Dendritic cell treated with granulocyte-macrophage colony-stimulating factor and Interleukin-4, amounts not matched to agents 40 ng/mL and 50 ng/mL, for 4 days (primary cell): ENCODE results near the gene ZSCAN22.

Experiments used
- H3K27ac Mint-ChIP-seq: one replicate; pipeline ENCODE4 v1.8.0; 2022; ENCODE audit warnings: mild to moderate bottlenecking, mixed read lengths
- H3K27me3 Mint-ChIP-seq: one replicate; pipeline ENCODE4 v1.8.0; 2022; ENCODE audit warnings: mild to moderate bottlenecking, mixed read lengths
- H3K36me3 Mint-ChIP-seq: one replicate; pipeline ENCODE4 v1.8.0; 2022; ENCODE audit warnings: low read depth, mixed read lengths
- H3K4me1 Mint-ChIP-seq: one replicate; pipeline ENCODE4 v1.8.0; 2022; ENCODE audit warnings: low read depth, mixed read lengths
- H3K4me3 Mint-ChIP-seq: one replicate; pipeline ENCODE4 v1.8.0; 2022; ENCODE audit warnings: mild to moderate bottlenecking, moderate library complexity, mixed read lengths
- H3K9me3 Mint-ChIP-seq: one replicate; pipeline ENCODE4 v1.8.0; 2022; ENCODE audit warnings: mixed read lengths
- intact Hi-C: fragments of 100-400 bp; cut with micrococcal nuclease; formaldehyde crosslinking; loops from one replicate; pipeline ENCODE4 v1.15.0; 2022

The ZSCAN22 gene

DNA sequence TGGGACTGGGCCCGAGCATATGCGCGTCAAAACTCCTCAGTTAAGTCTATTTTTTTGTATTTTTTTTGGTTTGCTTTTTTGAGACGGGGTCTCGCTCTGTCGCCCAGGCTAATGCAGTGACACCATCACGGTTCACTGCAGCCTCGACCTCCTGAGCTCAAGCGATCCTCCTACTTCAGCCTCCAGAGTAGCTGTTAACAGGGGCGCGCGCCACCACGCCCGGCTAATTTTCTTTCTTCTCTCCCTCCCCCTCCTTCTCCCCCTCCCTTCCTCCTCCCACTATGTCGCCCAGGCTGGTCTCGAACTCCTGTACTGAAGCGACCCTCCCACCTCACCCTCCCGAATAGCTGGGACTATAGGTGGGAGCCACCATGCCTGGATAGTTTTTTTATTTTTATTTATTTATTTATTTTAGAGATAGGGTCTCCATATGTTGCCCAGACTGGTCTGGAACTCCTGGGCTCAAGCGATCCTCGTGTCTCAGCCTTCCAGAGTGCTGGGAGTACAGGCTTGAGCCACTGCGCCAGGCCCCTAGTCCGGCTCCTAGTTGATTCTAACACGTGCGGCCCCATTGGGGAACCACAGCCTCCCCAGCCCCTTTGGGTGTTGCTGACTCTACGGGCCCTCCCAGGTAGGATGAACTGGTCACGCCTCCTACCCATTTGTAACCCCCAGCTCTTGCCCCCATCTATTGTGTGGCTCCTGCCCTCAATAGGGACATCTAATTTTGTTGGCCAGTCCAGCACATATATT is 54.8 kb downstream of the ZSCAN22 start:
- Mint-ChIP-seq H3K36me3 (peaks cover 21% of the 10 kb centered on the region), H3K27me3 (no peaks in the 10 kb centered on the region), H3K4me3 (peak overlapping the region; percentile 78), H3K4me1 (peaks cover 35% of the 10 kb centered on the region), H3K9me3 (no peaks in the 10 kb centered on the region), H3K27ac (peak overlapping the region; percentile 86)
- intact Hi-C loops = loop anchor here (1.0 to 2.0 kb wide), 5 partner anchors 19 to 199 kb away; partner anchors contain the start of genes ZNF132, ZNF274, ZNF497 and ZNF584

DNA sequence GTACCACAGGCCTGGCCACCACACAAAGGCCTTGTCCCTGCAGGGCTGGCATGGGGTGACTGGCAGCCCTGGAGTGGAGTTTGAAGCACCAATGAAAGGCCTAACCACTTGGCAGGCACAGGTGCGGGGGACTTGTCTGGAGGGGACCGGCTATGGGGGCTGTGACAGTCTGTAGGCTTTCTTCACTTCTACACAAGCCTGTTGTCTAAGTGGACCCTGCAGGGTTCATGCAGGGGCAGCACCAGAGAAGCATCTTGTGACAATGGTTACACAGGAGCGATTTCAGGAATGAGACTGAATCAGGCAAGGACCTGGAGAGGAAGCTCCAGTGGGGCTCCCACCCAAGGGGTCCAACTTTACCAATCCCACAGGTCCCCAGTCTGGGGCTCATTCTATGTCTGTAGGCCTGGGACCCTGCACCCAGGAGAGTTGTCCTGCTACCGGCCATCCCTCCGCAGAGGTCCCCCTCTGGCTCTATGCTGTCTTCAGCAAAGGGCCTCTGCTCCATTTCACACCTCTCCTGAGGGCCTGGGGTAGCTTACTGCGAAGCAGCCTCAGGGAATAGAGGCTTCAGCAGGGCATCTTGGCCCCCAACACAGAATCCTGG is 56.3 kb downstream of the ZSCAN22 start:
- Mint-ChIP-seq H3K4me3 (no peak overlapping the region), H3K27ac (no peak overlapping the region), H3K9me3 (no peaks in the 10 kb centered on the region), H3K36me3 (peaks cover 32% of the 10 kb centered on the region), H3K4me1 (peaks cover 40% of the 10 kb centered on the region), H3K27me3 (no peaks in the 10 kb centered on the region)
- intact Hi-C loops = no loop called here

DNA sequence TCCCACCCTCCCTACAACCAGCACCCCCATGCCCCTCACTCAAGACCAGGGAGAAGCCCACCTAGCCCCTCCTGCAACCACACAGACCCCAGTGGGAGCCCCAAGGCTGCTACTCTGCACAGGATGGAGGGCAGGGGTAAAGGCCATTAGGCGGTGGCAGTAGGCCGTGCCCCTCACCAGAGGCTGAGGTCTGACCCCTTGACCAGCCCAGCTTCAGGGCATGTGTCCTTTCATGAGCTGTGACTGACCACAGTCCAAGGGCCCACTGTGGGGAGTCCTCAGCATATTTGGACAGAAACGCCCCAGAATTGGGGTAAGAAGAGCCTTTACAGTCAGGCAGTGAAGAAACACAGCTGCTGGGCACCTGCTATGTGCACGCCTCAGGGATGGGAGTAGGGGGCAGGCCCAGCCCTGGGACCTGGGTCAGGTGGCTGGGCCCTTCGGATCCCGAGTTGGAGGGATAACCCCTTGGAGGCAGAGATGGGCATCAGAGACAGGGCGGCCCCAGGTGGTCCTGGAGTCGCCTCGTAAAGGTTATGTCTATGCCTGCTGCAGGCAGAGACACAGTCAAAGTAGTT is 58.6 kb downstream of the ZSCAN22 start:
- intact Hi-C loops = no loop called here
- H3K4me3 Mint-ChIP-seq = peak overlapping the region; percentile 96
- peaks cover 40% of the 10 kb centered on the region for H3K4me1 Mint-ChIP-seq
- no peaks in the 10 kb centered on the region for H3K27me3 Mint-ChIP-seq
- H3K27ac Mint-ChIP-seq = peak overlapping the region; percentile 96
- peaks cover 50% of the 10 kb centered on the region for H3K36me3 Mint-ChIP-seq
- H3K9me3 Mint-ChIP-seq = no peaks in the 10 kb centered on the region

GRCh38 chr19:58385891-58386575 is 59.2 kb downstream of the ZSCAN22 start:
- Mint-ChIP-seq H3K9me3 (no peaks in the 10 kb centered on the region), H3K27ac (peak overlapping the region; percentile 96), H3K4me3 (peak overlapping the region; percentile 96), H3K36me3 (peaks cover 50% of the 10 kb centered on the region), H3K4me1 (peaks cover 43% of the 10 kb centered on the region), H3K27me3 (no peaks in the 10 kb centered on the region)
- intact Hi-C loops = no loop called here

GRCh38 chr19:58386576-58387337 is 60.0 kb downstream of the ZSCAN22 start, which contains the start of gene RPS5:
RPS5 (plus strand) TSS chr19:58387269; CDS start chr19:58388138, 869 bp downstream.
- H3K4me3 Mint-ChIP-seq = peak within 1 kb of the TSS; percentile 96
- H3K36me3 Mint-ChIP-seq = peaks cover 52% of the 10 kb centered on the region
- H3K27ac Mint-ChIP-seq = peak within 1 kb of the TSS; percentile 96
- H3K27me3 Mint-ChIP-seq = no peaks in the 10 kb centered on the region
- H3K4me1 Mint-ChIP-seq = peaks cover 43% of the 10 kb centered on the region
- H3K9me3 Mint-ChIP-seq = no peaks in the 10 kb centered on the region
- intact Hi-C loops = loop anchor here (1.0 kb wide), 1 partner anchor 81 kb away; the partner anchor contains the start of gene ERVK3-1

DNA sequence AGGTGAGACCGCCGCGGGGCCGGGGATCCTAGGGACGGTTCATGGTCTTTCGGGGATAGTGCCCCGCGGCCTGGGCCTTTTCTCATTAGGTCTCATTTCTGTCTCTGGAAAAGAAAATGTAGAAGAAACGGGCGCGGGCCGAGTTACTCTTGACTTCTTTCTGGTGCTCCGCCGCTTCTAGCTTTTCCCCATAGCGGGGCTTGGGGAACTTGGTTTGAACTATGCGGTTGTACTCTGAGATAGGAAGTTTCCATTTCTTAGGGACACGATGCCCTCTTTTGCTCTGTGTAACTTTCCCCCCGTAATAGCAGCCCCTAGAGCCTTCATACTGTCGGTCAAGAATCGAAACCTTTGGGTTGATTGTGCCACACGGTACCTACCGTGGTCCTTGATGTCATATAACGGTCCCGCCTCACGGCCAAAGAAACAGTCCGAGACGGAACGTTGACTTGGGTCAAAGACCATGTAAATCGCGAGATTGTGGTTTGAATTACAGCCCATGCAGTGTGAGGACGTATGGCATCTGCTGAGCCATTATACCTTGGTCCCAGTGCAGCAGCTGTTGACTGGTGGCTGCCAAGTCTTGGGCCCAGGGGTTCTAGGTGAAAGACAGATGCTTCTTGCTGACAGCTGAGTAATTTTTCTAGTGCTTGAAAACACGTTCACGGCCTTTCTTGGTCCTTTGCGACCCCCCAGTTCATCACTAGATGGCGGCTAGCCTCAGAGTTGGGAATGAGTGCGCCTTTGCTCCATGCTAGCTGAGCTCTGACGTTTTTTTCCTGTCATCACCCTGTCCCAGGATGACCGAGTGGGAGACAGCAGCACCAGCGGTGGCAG is 60.8 kb downstream of the ZSCAN22 start:
- Mint-ChIP-seq H3K4me1 (peaks cover 36% of the 10 kb centered on the region), H3K27me3 (no peaks in the 10 kb centered on the region), H3K27ac (peak overlapping the region; percentile 96), H3K9me3 (no peaks in the 10 kb centered on the region), H3K36me3 (peaks cover 60% of the 10 kb centered on the region), H3K4me3 (peak overlapping the region; percentile 96)
- intact Hi-C loops = loop anchor here (1.0 kb wide), 1 partner anchor 82 kb away; the partner anchor contains the start of gene ERVK3-1

DNA sequence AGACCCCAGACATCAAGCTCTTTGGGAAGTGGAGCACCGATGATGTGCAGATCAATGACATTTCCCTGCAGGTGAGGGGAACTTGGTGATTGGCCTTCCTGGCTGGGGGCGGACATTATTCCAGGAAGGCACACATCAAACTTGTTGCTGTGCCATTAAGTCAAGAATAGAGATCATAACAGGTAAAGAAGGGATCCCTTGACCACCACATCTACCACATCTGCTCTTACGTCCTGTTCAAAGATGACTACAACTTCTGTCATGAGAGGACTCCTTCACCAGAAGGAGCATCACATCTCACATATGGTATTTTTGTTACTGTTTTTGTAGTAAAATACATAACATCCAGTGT is 61.4 kb downstream of the ZSCAN22 start:
- intact Hi-C loops = no loop called here
- Mint-ChIP-seq H3K9me3 (no peaks in the 10 kb centered on the region), H3K4me3 (peak overlapping the region; percentile 96), H3K36me3 (peaks cover 66% of the 10 kb centered on the region), H3K27ac (peak overlapping the region; percentile 96), H3K4me1 (peaks cover 36% of the 10 kb centered on the region), H3K27me3 (no peaks in the 10 kb centered on the region)
